A549 (cell line): ENCODE data around the gene CDH5.

Experiments used
- CEBPB ChIP-seq, 2 experiments: fragments of >200 bp in 1 of 2; sonication (Bioruptor Twin) in 1 of 2; formaldehyde crosslinking in 1 of 2; IDR thresholded peaks; 2 replicates each; pipeline ENCODE4 v1.6.1; 2012 to 2016
- CHD2 ChIP-seq: fragments of 150-350 bp; IDR thresholded peaks from 2 replicates; pipeline ENCODE4 v1.6.1; 2014; ENCODE audit warnings: low read length; ENCODE audit not compliant: partially characterized antibody
- CTCF ChIP-seq: fragments of >200 bp; sonication (Bioruptor Twin); formaldehyde crosslinking; IDR thresholded peaks from 3 replicates; pipeline ENCODE4 v1.5.1; 2016
- HOXB13 ChIP-seq: fragments of 250-450 bp; sonication (Bioruptor Pico); IDR thresholded peaks from 2 replicates; pipeline ENCODE4 v1.5.0; 2020; ENCODE audit warnings: low read depth, mild to moderate bottlenecking, moderate library complexity
- NR3C1 ChIP-seq: fragments of >200 bp; sonication (Bioruptor Twin); formaldehyde crosslinking; IDR thresholded peaks from 3 replicates; pipeline ENCODE4 v1.6.1; 2017
- POLR2A ChIP-seq: IDR thresholded peaks from 2 replicates; pipeline ENCODE4 v1.6.1; 2012; ENCODE audit warnings: mild to moderate bottlenecking, low read length
- RCOR1 ChIP-seq: fragments of 150-350 bp; IDR thresholded peaks from 2 replicates; pipeline ENCODE4 v1.6.1; 2014; ENCODE audit warnings: antibody characterized with exemption, low read length, low read depth
- REST ChIP-seq: fragments of 200-600 bp; sonication (generic); IDR thresholded peaks from 2 replicates; pipeline ENCODE4 v1.6.1; 2016; ENCODE audit warnings: antibody characterized with exemption, mild to moderate bottlenecking, moderate library complexity
- SMC3 ChIP-seq: fragments of >200 bp; sonication (Bioruptor Twin); formaldehyde crosslinking; IDR thresholded peaks from 3 replicates; pipeline ENCODE4 v1.6.1; 2018; ENCODE audit warnings: inconsistent platforms
- TP53 ChIP-seq: fragments of 250-450 bp; sonication (Bioruptor Pico); IDR thresholded peaks from 2 replicates; pipeline ENCODE4 v1.5.0; 2021; ENCODE audit warnings: mild to moderate bottlenecking, moderate library complexity
- USF2 ChIP-seq: fragments of 450-650 bp; IDR thresholded peaks from 2 replicates; pipeline ENCODE4 v1.6.1; 2014; ENCODE audit warnings: antibody characterized with exemption
- TF ChIP-seq, protein P1 (sequence below): IDR thresholded peaks from 2 replicates; pipeline ENCODE4 v1.6.1; 2012
- TF ChIP-seq, protein P2 (sequence below): fragments of 150-350 bp; IDR thresholded peaks from 2 replicates; pipeline ENCODE4 v1.6.1; 2014; ENCODE audit warnings: low read depth, mild to moderate bottlenecking, low read length

DNA sequence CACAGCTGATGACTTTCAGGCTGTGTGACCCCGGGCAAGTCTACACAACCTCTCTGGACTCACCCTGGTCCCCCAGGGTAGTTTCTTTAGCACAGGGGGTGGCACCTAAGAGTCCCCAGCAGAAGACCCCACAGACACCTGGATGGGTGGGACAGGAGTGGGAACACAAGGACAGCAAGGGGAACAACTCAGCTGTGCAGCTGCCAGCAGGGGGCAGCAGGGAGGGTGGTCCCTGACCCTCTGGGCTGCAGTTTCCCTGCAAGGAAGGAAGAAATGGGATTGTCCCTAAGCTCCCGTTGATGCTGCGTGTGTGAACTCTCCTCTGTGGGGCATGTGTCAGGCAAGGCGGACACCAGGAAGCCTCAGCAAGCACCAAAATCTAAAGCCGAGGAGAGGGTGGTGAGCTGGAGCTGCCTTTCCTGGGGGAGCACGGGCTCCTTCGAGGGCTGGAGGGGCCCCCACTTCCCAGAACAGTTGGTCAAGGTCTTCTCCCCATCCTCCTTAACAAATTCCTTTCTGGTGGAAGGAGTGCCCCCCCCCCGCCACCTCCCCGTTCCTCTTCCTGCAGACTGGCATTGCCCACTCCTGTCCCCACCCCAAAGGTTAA is 24.1 kb upstream of the CDH5 start:
- TF ChIP-seq CTCF (peak; percentile 65), REST (no peak), RCOR1 (no peak), SMC3 (peak; percentile 24; the same call in 1 of the 3 replicates), POLR2A (no peak), NR3C1 (no peak), CEBPB (IDR thresholded peaks at IDR 0.05) (no peak), USF2 (no peak), HOXB13 (CRISPR knock-in tag) (no peak), TP53 (CRISPR knock-in tag) (no peak), CHD2 (no peak)
- TF ChIP-seq, protein P1, sequence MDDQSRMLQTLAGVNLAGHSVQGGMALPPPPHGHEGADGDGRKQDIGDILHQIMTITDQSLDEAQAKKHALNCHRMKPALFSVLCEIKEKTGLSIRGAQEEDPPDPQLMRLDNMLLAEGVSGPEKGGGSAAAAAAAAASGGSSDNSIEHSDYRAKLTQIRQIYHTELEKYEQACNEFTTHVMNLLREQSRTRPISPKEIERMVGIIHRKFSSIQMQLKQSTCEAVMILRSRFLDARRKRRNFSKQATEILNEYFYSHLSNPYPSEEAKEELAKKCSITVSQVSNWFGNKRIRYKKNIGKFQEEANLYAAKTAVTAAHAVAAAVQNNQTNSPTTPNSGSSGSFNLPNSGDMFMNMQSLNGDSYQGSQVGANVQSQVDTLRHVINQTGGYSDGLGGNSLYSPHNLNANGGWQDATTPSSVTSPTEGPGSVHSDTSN, result no peak
- TF ChIP-seq, protein P2, sequence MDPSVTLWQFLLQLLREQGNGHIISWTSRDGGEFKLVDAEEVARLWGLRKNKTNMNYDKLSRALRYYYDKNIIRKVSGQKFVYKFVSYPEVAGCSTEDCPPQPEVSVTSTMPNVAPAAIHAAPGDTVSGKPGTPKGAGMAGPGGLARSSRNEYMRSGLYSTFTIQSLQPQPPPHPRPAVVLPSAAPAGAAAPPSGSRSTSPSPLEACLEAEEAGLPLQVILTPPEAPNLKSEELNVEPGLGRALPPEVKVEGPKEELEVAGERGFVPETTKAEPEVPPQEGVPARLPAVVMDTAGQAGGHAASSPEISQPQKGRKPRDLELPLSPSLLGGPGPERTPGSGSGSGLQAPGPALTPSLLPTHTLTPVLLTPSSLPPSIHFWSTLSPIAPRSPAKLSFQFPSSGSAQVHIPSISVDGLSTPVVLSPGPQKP, result no peak
